ENCODE data around the gene ZNF532. TPM values are rescaled to one million over a fixed set of nuclear protein-coding genes. Genes with fewer than 3 reads are reported as not detected.

Gene ZNF532
- total and polyA plus RNA-seq, 2 of the 13 experiments (the other 11 are each of a cell fraction or from before 2014, with no cell fraction given), result not detected

DNA sequence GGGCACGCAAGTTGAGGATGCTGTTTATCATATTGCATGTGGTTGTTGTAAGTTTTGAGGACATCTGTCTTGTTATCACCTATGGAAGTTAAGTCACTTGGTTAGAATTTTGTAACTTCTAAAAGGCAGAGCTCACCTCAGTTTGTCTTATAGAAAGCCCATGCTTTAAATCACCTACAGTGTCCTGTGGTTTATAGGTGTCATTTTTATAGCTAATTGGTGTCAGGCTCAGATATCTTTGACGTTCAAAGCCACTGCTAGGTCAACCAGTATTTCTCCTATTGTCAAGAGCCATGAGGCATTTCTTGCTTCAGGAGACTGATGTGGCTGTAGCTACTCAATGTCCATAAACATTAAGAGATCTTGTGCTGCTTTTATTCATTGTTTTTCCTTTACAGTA is 16.8 kb downstream of the ZNF532 start:
- intact Hi-C loops (cut with micrococcal nuclease; ENCODE audit: unreplicated experiment) (no loop called here), in situ Hi-C loops (cut with HindIII; ENCODE audit: extremely low pct_ligation_motif_present, low pct_unique_long_range_greater_than_20kb) (no loop called here)
- Histone ChIP-seq H3K4me1 (ENCODE audit: insufficient read depth, low read length) (no peaks in the 10 kb centered on the region), H3K9me3 (ENCODE audit: low read length) (no peaks in the 10 kb centered on the region), H3K79me2 (ENCODE audit: insufficient read depth, low read length) (no peaks in the 10 kb centered on the region), H3K4me2 (ENCODE audit: low read depth, low read length) (no peak overlapping the region), H3K27me3 (ENCODE audit: control insufficient read depth in 1 of 2, insufficient read depth in 2 of 2, low read length in 2 of 2) (peaks cover 1 to 22% of the 10 kb centered on the region in 2 experiments; a peak in 3 of 5 replicates), H3K27ac (ENCODE audit: extremely low read length, insufficient read depth, low read length) (no peak overlapping the region), H3K4me3 (replicated peaks in 1 of 3; ENCODE audit: insufficient read depth in 1 of 3, low read depth in 2 of 3, low read length in 3 of 3) (no peak overlapping the region), H2AFZ (ENCODE audit: low read length) (no peak overlapping the region), H3K36me3 (replicated peaks in 1 of 2; ENCODE audit: control insufficient read depth in 1 of 2, insufficient read depth in 2 of 2, low read length in 2 of 2) (no peaks in the 10 kb centered on the region), H4K20me1 (ENCODE audit: insufficient read depth, low read length) (no peaks in the 10 kb centered on the region), H3K9ac (ENCODE audit: insufficient read depth, low read depth, low read length) (no peak overlapping the region)
- ATAC-seq (no peak), DNase-seq (ENCODE audit: low spot score) (no peak), FAIRE-seq (no peak)
- WGBS (ENCODE audit: low lambda C conversion rate), result 25% methylated on average over 2 of the region's 2 CpGs
- TF ChIP-seq, protein P1, sequence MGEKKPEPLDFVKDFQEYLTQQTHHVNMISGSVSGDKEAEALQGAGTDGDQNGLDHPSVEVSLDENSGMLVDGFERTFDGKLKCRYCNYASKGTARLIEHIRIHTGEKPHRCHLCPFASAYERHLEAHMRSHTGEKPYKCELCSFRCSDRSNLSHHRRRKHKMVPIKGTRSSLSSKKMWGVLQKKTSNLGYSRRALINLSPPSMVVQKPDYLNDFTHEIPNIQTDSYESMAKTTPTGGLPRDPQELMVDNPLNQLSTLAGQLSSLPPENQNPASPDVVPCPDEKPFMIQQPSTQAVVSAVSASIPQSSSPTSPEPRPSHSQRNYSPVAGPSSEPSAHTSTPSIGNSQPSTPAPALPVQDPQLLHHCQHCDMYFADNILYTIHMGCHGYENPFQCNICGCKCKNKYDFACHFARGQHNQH (CRISPR knock-in tag; IDR thresholded peaks at IDR 0.05), result no peak
- TF ChIP-seq HMG20A (CRISPR knock-in tag; IDR thresholded peaks at IDR 0.05; ENCODE audit: borderline replicate concordance), result no peak
- TF ChIP-seq ZNF431 (CRISPR knock-in tag; IDR thresholded peaks at IDR 0.05; ENCODE audit: borderline replicate concordance, low read depth), result no peak
- TF ChIP-seq, protein P2, sequence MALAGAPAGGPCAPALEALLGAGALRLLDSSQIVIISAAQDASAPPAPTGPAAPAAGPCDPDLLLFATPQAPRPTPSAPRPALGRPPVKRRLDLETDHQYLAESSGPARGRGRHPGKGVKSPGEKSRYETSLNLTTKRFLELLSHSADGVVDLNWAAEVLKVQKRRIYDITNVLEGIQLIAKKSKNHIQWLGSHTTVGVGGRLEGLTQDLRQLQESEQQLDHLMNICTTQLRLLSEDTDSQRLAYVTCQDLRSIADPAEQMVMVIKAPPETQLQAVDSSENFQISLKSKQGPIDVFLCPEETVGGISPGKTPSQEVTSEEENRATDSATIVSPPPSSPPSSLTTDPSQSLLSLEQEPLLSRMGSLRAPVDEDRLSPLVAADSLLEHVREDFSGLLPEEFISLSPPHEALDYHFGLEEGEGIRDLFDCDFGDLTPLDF (CRISPR knock-in tag; IDR thresholded peaks at IDR 0.05), result no peak
- TF ChIP-seq AGO1 (IDR thresholded peaks at IDR 0.05; ENCODE audit: low read depth, low read length, poor library complexity, severe bottlenecking), result no peak
- no peak for TF ChIP-seq RFXANK (CRISPR knock-in tag; IDR thresholded peaks at IDR 0.05)
- no peak for TF ChIP-seq MTF2 (CRISPR knock-in tag; IDR thresholded peaks at IDR 0.05; ENCODE audit: borderline replicate concordance)
- TF ChIP-seq, protein P3, sequence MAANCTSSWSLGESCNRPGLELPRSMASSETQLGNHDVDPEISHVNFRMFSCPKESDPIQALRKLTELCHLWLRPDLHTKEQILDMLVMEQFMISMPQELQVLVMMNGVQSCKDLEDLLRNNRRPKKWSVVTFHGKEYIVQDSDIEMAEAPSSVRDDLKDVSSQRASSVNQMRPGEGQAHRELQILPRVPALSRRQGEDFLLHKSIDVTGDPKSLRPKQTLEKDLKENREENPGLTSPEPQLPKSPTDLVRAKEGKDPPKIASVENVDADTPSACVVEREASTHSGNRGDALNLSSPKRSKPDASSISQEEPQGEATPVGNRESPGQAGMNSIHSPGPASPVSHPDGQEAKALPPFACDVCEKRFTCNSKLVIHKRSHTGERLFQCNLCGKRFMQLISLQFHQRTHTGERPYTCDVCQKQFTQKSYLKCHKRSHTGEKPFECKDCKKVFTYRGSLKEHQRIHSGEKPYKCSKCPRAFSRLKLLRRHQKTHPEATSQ (CRISPR knock-in tag; IDR thresholded peaks at IDR 0.05; ENCODE audit: borderline replicate concordance), result no peak
- TF ChIP-seq, protein P4, sequence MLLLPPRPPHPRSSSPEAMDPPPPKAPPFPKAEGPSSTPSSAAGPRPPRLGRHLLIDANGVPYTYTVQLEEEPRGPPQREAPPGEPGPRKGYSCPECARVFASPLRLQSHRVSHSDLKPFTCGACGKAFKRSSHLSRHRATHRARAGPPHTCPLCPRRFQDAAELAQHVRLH (CRISPR knock-in tag; IDR thresholded peaks at IDR 0.05; ENCODE audit: borderline replicate concordance, low read depth), result no peak
- TF ChIP-seq, protein P5, sequence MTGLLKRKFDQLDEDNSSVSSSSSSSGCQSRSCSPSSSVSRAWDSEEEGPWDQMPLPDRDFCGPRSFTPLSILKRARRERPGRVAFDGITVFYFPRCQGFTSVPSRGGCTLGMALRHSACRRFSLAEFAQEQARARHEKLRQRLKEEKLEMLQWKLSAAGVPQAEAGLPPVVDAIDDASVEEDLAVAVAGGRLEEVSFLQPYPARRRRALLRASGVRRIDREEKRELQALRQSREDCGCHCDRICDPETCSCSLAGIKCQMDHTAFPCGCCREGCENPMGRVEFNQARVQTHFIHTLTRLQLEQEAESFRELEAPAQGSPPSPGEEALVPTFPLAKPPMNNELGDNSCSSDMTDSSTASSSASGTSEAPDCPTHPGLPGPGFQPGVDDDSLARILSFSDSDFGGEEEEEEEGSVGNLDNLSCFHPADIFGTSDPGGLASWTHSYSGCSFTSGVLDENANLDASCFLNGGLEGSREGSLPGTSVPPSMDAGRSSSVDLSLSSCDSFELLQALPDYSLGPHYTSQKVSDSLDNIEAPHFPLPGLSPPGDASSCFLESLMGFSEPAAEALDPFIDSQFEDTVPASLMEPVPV (CRISPR knock-in tag; IDR thresholded peaks at IDR 0.05), result no peak
- no peak for TF ChIP-seq SIN3B (IDR thresholded peaks at IDR 0.05; ENCODE audit: low read length)
- TF ChIP-seq MED8 (CRISPR knock-in tag; IDR thresholded peaks at IDR 0.05; ENCODE audit: insufficient replicate concordance), result no peak
- TF ChIP-seq SMAD3 (CRISPR knock-in tag; IDR thresholded peaks at IDR 0.05), result no peak
- TF ChIP-seq ZNF547 (CRISPR knock-in tag; IDR thresholded peaks at IDR 0.05), result no peak
- no peak for TF ChIP-seq CENPX (CRISPR knock-in tag; IDR thresholded peaks at IDR 0.05)
- TF ChIP-seq, protein P6, sequence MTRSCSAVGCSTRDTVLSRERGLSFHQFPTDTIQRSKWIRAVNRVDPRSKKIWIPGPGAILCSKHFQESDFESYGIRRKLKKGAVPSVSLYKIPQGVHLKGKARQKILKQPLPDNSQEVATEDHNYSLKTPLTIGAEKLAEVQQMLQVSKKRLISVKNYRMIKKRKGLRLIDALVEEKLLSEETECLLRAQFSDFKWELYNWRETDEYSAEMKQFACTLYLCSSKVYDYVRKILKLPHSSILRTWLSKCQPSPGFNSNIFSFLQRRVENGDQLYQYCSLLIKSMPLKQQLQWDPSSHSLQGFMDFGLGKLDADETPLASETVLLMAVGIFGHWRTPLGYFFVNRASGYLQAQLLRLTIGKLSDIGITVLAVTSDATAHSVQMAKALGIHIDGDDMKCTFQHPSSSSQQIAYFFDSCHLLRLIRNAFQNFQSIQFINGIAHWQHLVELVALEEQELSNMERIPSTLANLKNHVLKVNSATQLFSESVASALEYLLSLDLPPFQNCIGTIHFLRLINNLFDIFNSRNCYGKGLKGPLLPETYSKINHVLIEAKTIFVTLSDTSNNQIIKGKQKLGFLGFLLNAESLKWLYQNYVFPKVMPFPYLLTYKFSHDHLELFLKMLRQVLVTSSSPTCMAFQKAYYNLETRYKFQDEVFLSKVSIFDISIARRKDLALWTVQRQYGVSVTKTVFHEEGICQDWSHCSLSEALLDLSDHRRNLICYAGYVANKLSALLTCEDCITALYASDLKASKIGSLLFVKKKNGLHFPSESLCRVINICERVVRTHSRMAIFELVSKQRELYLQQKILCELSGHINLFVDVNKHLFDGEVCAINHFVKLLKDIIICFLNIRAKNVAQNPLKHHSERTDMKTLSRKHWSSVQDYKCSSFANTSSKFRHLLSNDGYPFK (CRISPR knock-in tag; IDR thresholded peaks at IDR 0.05; ENCODE audit: borderline replicate concordance), result no peak
- BruUV-seq (replicated peaks), result no TSS peak
- POLR2A ChIA-PET, result no interaction called here
- CTCF ChIA-PET (ENCODE audit: low intra/inter-chr PET ratio, low total read pairs), result no interaction called here
